GM23338 (cell line): Measurements from ENCODE around the gene GAN.
A peak's percentile ranks its signal among the peaks of the same experiment; 100 is the strongest.

Source experiments
- CREB1 ChIP-seq: fragments of 250-450 bp; sonication (Bioruptor Pico); IDR thresholded peaks from 2 replicates; pipeline ENCODE4 v1.5.0; 2020; ENCODE audit warnings: low read depth, mild to moderate bottlenecking, moderate library complexity
- CTCF ChIP-seq, 2 experiments: fragments of 200-600 bp in 1 of 2; sonication (generic) in 1 of 2; conservative IDR thresholded peaks; 2 replicates each; pipeline versions ENCODE4 v1.5.1 to v1.6.1; 2016 to 2017; ENCODE audit warnings: antibody characterized with exemption in 2 of 2, low read depth in 2 of 2, mild to moderate bottlenecking in 2 of 2, moderate library complexity in 1 of 2
- ETS1 ChIP-seq: IDR thresholded peaks from 2 replicates; pipeline ENCODE4 v1.6.1; 2016; ENCODE audit warnings: antibody characterized with exemption
- EZH2 ChIP-seq: fragments of 200-600 bp; sonication (generic); IDR thresholded peaks from one replicate; pipeline ENCODE4 v1.8.0; 2017; ENCODE audit warnings: antibody characterized with exemption, mild to moderate bottlenecking, low read depth; ENCODE audit not compliant: unreplicated experiment
- EZH2phosphoT487 ChIP-seq: fragments of 200-600 bp; sonication (generic); IDR thresholded peaks from one replicate; pipeline ENCODE4 v1.8.1; 2018; ENCODE audit warnings: antibody characterized with exemption; ENCODE audit not compliant: unreplicated experiment
- JUNB ChIP-seq: IDR thresholded peaks from one replicate; pipeline ENCODE4 v1.6.1; 2016; ENCODE audit warnings: antibody characterized with exemption; ENCODE audit not compliant: unreplicated experiment
- POLR2AphosphoS5 ChIP-seq: IDR thresholded peaks from 2 replicates; pipeline ENCODE4 v1.6.1; 2016; ENCODE audit warnings: antibody characterized with exemption, low read depth
- REST ChIP-seq: IDR thresholded peaks from one replicate; pipeline ENCODE4 v1.6.1; 2018; ENCODE audit warnings: antibody characterized with exemption; ENCODE audit not compliant: unreplicated experiment
- ZNF114 ChIP-seq: fragments of 250-450 bp; sonication (Bioruptor Pico); IDR thresholded peaks from 2 replicates; pipeline ENCODE4 v1.5.0; 2020; ENCODE audit warnings: mild to moderate bottlenecking, moderate library complexity
- ZNF331 ChIP-seq: fragments of 250-450 bp; sonication (Bioruptor Pico); IDR thresholded peaks from 2 replicates; pipeline ENCODE4 v1.5.0; 2020; ENCODE audit warnings: low read depth, mild to moderate bottlenecking, moderate library complexity

- TF ChIP-seq CTCF (conservative IDR thresholded peaks at IDR 0.05; ENCODE audit: low read depth in 2 of 2) (peak; percentile 67 to 81), REST (no peak), JUNB (no peak), EZH2phosphoT487 (no peak), ZNF331 (CRISPR knock-in tag) (no peak), EZH2 (no peak), POLR2AphosphoS5 (no peak), CREB1 (no peak), ETS1 (no peak), ZNF114 (CRISPR knock-in tag) (no peak)
These were observed 51.7 kb downstream of the GAN start for GRCh38 chr16:81366316-81366932.
